ENCODE data around the gene URB1. TPM values are rescaled to one million over a fixed set of nuclear protein-coding genes. Genes with fewer than 3 reads are reported as not detected.

Gene URB1
- polyA plus RNA-seq, 1 of the 3 experiments (the other 2 are of a cell fraction), result 9.9 TPM

- 0 out of 2 replicates have a peak, but pooled peaks cover 8% of the 10 kb centered on the region for H3K9me3 ChIP-seq
- ChIA-PET CTCF (interaction anchor here (1.1 to 1.2 kb wide), 2 partner anchors 11 to 36 kb away, joined by 3 read pairs; no protein-coding TSS in a partner anchor), POLR2A (interaction anchor here (0.8 to 1.3 kb wide), 2 partner anchors 11 to 23 kb away, joined by 3 read pairs; no protein-coding TSS in a partner anchor)
- no peak overlapping the region for H3K27ac ChIP-seq (ENCODE audit: low read depth in 2 of 2, low read length in 1 of 2)
- H3K36me3 ChIP-seq (replicated peaks in 1 of 2; ENCODE audit: control insufficient read depth in 1 of 2, insufficient read depth in 2 of 2, low read length in 1 of 2), result peaks cover 78 to 87% of the 10 kb centered on the region in 2 experiments
- H4K20me1 ChIP-seq (ENCODE audit: insufficient read depth), result no peaks in the 10 kb centered on the region
- H3K4me3 ChIP-seq (ENCODE audit: low read depth in 2 of 2, low read length in 1 of 2), result no peak overlapping the region
- no peak overlapping the region for H3K4me2 ChIP-seq
- H3K9me2 ChIP-seq, result no peaks in the 10 kb centered on the region
- TF ChIP-seq RCOR1 (IDR thresholded peaks at IDR 0.05; ENCODE audit: low read length), result no peak
- no peak for TF ChIP-seq IRF3 (IDR thresholded peaks at IDR 0.05; ENCODE audit: low read depth, low read length)
- TF ChIP-seq USF2 (IDR thresholded peaks at IDR 0.05; ENCODE audit: borderline replicate concordance, low read depth, low read length), result no peak
- no peak for TF ChIP-seq RFX5 (IDR thresholded peaks at IDR 0.05; ENCODE audit: low read length)
- no peak for TF ChIP-seq CTCF (IDR thresholded peaks at IDR 0.05)
- no peak for TF ChIP-seq FOXM1 (IDR thresholded peaks at IDR 0.05; ENCODE audit: low read depth)
- no peak for TF ChIP-seq GATA2 (CRISPR knock-in tag; IDR thresholded peaks at IDR 0.05)
- TF ChIP-seq EP300 (IDR thresholded peaks at IDR 0.05; ENCODE audit: borderline replicate concordance in 1 of 2, low read depth in 1 of 2, low read length in 1 of 2), result no peak
- no peak for TF ChIP-seq MXI1 (IDR thresholded peaks at IDR 0.05; ENCODE audit: low read depth, low read length)
- no peak for TF ChIP-seq REST (IDR thresholded peaks at IDR 0.05; ENCODE audit: low read depth, low read length)
- no peak for TF ChIP-seq MAX (IDR thresholded peaks at IDR 0.05; ENCODE audit: low read depth)
- H3F3A ChIP-seq (replicated peaks; ENCODE audit: insufficient read depth), result peaks cover 17% of the 10 kb centered on the region
- peaks cover 5% of the 10 kb centered on the region; the same call in 1 of the 2 replicates for H3K79me2 ChIP-seq (ENCODE audit: insufficient read depth)
- H3K27me3 ChIP-seq (ENCODE audit: insufficient read depth), result no peaks in the 10 kb centered on the region
- WGBS (ENCODE audit: low lambda C conversion rate), result 89% methylated on average over 27 of the region's 27 CpGs
- DNase-seq, result no peak
- no peak overlapping the region for H3K9ac ChIP-seq
- no peaks in the 10 kb centered on the region for H3K4me1 ChIP-seq (ENCODE audit: control insufficient read depth in 1 of 2, insufficient read depth in 2 of 2, low read depth in 1 of 2, low read length in 1 of 2)
- H2AFZ ChIP-seq (ENCODE audit: low read depth), result no peak overlapping the region
Observed at GRCh38 chr21:32335601-32336575, 56.9 kb downstream of the URB1 start.
